Body of pancreas (tissue), 4 donors: ENCODE measurements around the gene KIF27.
"Not testable (repeated sequence)": the region's sequence is repeated elsewhere in the genome, so short reads cannot be mapped to it uniquely, and the experiment has no call there.

Experiments used
- POLR2A ChIP-seq, 3 donors: fragments of 450-650 bp; IDR thresholded peaks; one replicate each; pipeline ENCODE4 v1.6.1; 2016; ENCODE audit warnings: antibody characterized with exemption in 3 of 3, mild to moderate bottlenecking in 2 of 3
- TF ChIP-seq, protein P1 (sequence below), 7 experiments: fragments of 450-650 bp in 4 of 7; fragments of 200-600 bp in 3 of 7; sonication (generic) in 3 of 7; IDR thresholded peaks; one replicate each; pipeline ENCODE4 v1.5.1; 2016 to 2019; ENCODE audit warnings: antibody characterized with exemption in 7 of 7

DNA sequence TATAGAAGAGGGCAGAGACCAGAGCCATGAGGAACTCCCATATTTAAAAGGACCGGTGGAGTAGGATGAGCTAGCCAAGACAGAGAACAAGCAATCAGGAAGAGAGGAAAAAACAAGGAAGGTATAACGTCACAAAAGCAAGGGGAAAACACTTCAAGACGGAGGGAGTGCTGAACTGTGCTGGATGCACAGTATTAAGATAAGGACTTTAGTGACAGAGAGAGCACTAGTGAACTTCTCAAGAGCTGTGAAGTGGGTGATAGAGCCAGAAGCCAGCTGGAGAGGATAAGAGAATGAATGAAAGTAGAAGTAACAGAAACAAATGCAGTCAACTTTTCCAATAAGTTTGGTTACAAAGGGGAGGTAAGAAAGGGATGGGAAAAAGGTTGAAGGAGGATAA lies 45.7 kb downstream of the KIF27 start:
- TF ChIP-seq, protein P1, sequence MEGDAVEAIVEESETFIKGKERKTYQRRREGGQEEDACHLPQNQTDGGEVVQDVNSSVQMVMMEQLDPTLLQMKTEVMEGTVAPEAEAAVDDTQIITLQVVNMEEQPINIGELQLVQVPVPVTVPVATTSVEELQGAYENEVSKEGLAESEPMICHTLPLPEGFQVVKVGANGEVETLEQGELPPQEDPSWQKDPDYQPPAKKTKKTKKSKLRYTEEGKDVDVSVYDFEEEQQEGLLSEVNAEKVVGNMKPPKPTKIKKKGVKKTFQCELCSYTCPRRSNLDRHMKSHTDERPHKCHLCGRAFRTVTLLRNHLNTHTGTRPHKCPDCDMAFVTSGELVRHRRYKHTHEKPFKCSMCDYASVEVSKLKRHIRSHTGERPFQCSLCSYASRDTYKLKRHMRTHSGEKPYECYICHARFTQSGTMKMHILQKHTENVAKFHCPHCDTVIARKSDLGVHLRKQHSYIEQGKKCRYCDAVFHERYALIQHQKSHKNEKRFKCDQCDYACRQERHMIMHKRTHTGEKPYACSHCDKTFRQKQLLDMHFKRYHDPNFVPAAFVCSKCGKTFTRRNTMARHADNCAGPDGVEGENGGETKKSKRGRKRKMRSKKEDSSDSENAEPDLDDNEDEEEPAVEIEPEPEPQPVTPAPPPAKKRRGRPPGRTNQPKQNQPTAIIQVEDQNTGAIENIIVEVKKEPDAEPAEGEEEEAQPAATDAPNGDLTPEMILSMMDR (IDR thresholded peaks at IDR 0.05), result not testable (repeated sequence)
- not testable (repeated sequence) for TF ChIP-seq POLR2A (IDR thresholded peaks at IDR 0.05)
